ENCODE measurements around the gene TFB1M. TPM values are rescaled to one million over a fixed set of nuclear protein-coding genes. Genes with fewer than 3 reads are reported as not detected.

The TFB1M gene
- total RNA-seq, 1 donor from 2014 or later = 25.4 TPM

- no peak for DNase-seq (ENCODE audit: extremely low spot score, unreplicated experiment)
- peaks cover 8% of the 10 kb centered on the region for H3K4me1 Mint-ChIP-seq (ENCODE audit: unreplicated experiment)
- peaks cover 6% of the 10 kb centered on the region for H3K36me3 Mint-ChIP-seq
- H3K27me3 Mint-ChIP-seq = peaks cover 6% of the 10 kb centered on the region
- H3K27ac Mint-ChIP-seq = no peak overlapping the region
- no peaks in the 10 kb centered on the region for H3K9me3 Mint-ChIP-seq
- TF ChIP-seq CTCF (conservative IDR thresholded peaks at IDR 0.05) = no peak
- no peak overlapping the region for H3K4me3 Mint-ChIP-seq
Observed at GRCh38 chr6:155215906-155216305, 98.4 kb downstream of the TFB1M start.

GRCh38 chr6:155213611-155214372 is 100.5 kb downstream of the TFB1M start:
- no peak overlapping the region for H3K27ac Mint-ChIP-seq

GRCh38 chr6:155212616-155213380 is 101.5 kb downstream of the TFB1M start:
- Mint-ChIP-seq H3K27ac (no peak overlapping the region), H3K9me3 (no peaks in the 10 kb centered on the region), H3K36me3 (peaks cover 6% of the 10 kb centered on the region), H3K27me3 (peaks cover 7% of the 10 kb centered on the region), H3K4me3 (no peak overlapping the region), H3K4me1 (ENCODE audit: unreplicated experiment) (peaks cover 8% of the 10 kb centered on the region)
- no peak for TF ChIP-seq CTCF (conservative IDR thresholded peaks at IDR 0.05)
- DNase-seq (ENCODE audit: extremely low spot score, unreplicated experiment) = no peak

More at GRCh38 chr6:155213611-155214372, 100.5 kb downstream of the TFB1M start:
- no peaks in the 10 kb centered on the region for H3K9me3 Mint-ChIP-seq
- peaks cover 6% of the 10 kb centered on the region for H3K36me3 Mint-ChIP-seq
- no peak for TF ChIP-seq CTCF (conservative IDR thresholded peaks at IDR 0.05)
- no peak for DNase-seq (ENCODE audit: extremely low spot score, unreplicated experiment)
- peaks cover 8% of the 10 kb centered on the region for H3K4me1 Mint-ChIP-seq (ENCODE audit: unreplicated experiment)
- no peak overlapping the region for H3K4me3 Mint-ChIP-seq
- peaks cover 6% of the 10 kb centered on the region for H3K27me3 Mint-ChIP-seq

- peaks cover 8% of the 10 kb centered on the region for H3K27me3 Mint-ChIP-seq
- H3K4me1 Mint-ChIP-seq (ENCODE audit: unreplicated experiment) = peaks cover 7% of the 10 kb centered on the region
- DNase-seq (ENCODE audit: extremely low spot score, unreplicated experiment) = no peak
- H3K4me3 Mint-ChIP-seq = no peak overlapping the region
- peaks cover 6% of the 10 kb centered on the region for H3K36me3 Mint-ChIP-seq
- no peak for TF ChIP-seq CTCF (conservative IDR thresholded peaks at IDR 0.05)
- H3K9me3 Mint-ChIP-seq = no peaks in the 10 kb centered on the region
- no peak overlapping the region for H3K27ac Mint-ChIP-seq
Observed at GRCh38 chr6:155212106-155212505, 102.2 kb downstream of the TFB1M start.

- TF ChIP-seq CTCF (conservative IDR thresholded peaks at IDR 0.05) = no peak
- Mint-ChIP-seq H3K36me3 (peaks cover 6% of the 10 kb centered on the region), H3K27me3 (peaks cover 3% of the 10 kb centered on the region), H3K4me3 (no peak overlapping the region), H3K4me1 (ENCODE audit: unreplicated experiment) (no peaks in the 10 kb centered on the region), H3K9me3 (no peaks in the 10 kb centered on the region), H3K27ac (no peak overlapping the region)
- no peak for DNase-seq (ENCODE audit: extremely low spot score, unreplicated experiment)
Observed at GRCh38 chr6:155207223-155207622, 107.1 kb downstream of the TFB1M start.

Other genes starting within 250 kb of the TFB1M start
- gene CLDN20, start 50.5 kb downstream of the TFB1M start, total RNA-seq (ENCODE audit: low replicate concordance) = not detected in 2 replicates
- not detected in 2 replicates for gene NOX3, start 141.4 kb upstream of the TFB1M start, total RNA-seq (ENCODE audit: low replicate concordance)

Measured in type B pancreatic cell (in vitro differentiated cells).